ENCODE data around the gene NEU2. TPM values are rescaled to one million over a fixed set of nuclear protein-coding genes. Genes with fewer than 3 reads are reported as not detected.
"Not testable (repeated sequence)": the region's sequence is repeated elsewhere in the genome, so short reads cannot be mapped to it uniquely, and the experiment has no call there.

Gene NEU2
- total RNA-seq, 1 donor from 2014 or later: not detected

DNA sequence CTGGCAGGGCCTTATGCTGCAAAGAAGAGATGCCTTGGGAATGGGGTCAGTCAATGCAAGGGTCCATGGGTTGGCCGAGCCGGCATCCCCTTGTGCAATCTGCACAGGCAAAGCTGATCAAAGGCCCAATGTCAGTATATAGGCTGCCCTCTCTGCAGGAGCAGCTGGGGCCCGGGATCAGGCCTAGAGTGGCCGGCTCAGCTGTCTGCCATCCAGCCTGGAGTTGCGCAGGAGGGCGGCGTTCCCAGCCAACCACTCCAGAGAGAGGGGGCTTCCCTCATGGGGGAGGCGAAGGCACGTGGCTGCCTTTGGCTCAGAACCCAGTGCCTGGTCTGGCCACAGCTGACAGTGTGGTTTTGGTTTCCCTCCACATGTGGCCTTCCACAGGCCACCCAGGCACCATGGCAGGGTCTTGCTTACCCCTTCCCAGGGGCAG is 31.5 kb downstream of the NEU2 start:
- Histone ChIP-seq H3K4me3 (peak overlapping the region; percentile 65), H3K27ac (peak overlapping the region; percentile 88), H3K9me3 (no peaks in the 10 kb centered on the region), H3K27me3 (ENCODE audit: low read depth) (no peaks in the 10 kb centered on the region), H3K4me1 (peaks cover 61% of the 10 kb centered on the region), H3K36me3 (peaks cover 8% of the 10 kb centered on the region)
- ATAC-seq: no peak
- no peak for DNase-seq
- intact Hi-C loops (cut with DNase I): no loop called here
- TF ChIP-seq, protein P1, sequence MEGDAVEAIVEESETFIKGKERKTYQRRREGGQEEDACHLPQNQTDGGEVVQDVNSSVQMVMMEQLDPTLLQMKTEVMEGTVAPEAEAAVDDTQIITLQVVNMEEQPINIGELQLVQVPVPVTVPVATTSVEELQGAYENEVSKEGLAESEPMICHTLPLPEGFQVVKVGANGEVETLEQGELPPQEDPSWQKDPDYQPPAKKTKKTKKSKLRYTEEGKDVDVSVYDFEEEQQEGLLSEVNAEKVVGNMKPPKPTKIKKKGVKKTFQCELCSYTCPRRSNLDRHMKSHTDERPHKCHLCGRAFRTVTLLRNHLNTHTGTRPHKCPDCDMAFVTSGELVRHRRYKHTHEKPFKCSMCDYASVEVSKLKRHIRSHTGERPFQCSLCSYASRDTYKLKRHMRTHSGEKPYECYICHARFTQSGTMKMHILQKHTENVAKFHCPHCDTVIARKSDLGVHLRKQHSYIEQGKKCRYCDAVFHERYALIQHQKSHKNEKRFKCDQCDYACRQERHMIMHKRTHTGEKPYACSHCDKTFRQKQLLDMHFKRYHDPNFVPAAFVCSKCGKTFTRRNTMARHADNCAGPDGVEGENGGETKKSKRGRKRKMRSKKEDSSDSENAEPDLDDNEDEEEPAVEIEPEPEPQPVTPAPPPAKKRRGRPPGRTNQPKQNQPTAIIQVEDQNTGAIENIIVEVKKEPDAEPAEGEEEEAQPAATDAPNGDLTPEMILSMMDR (IDR thresholded peaks at IDR 0.05): no peak

DNA sequence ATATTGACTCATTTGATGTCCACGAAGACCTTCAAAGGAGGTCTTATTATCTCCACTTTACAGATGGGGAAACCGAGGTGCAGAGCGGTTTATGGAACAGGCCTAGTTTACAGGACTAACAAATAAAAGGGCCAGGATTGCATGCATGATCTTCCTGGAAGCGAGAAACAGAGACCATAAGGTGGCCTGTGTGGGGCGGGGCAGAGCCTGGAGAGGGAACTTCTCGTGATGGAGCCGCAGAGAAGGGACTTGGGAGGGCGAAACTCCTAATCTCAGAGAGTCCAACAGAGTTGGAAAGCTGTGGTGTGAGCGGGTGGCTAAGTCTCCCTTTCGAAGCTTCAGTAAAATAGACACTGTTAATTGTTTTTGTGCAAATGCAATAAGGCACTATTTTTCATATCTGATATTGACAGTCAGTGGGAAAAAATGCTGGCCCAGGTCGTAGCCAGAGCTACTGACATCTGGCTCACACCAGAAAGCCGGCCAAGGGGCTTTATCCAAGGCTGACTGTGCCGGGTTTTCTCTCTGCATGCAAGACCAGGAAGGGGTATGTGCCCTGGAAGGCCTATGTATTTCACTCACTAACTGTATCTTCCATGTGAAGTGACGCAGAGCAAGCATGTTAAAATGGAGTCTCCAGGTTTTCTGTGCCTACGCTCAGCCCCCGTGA is 32.2 kb downstream of the NEU2 start:
- Histone ChIP-seq H3K4me3 (no peak overlapping the region), H3K9me3 (no peaks in the 10 kb centered on the region), H3K27me3 (ENCODE audit: low read depth) (no peaks in the 10 kb centered on the region), H3K4me1 (peaks cover 56% of the 10 kb centered on the region), H3K27ac (no peak overlapping the region), H3K36me3 (peaks cover 8% of the 10 kb centered on the region)
- intact Hi-C loops (cut with DNase I): no loop called here
- ATAC-seq: no peak
- DNase-seq: no peak
- TF ChIP-seq, protein P1 (IDR thresholded peaks at IDR 0.05): no peak

DNA sequence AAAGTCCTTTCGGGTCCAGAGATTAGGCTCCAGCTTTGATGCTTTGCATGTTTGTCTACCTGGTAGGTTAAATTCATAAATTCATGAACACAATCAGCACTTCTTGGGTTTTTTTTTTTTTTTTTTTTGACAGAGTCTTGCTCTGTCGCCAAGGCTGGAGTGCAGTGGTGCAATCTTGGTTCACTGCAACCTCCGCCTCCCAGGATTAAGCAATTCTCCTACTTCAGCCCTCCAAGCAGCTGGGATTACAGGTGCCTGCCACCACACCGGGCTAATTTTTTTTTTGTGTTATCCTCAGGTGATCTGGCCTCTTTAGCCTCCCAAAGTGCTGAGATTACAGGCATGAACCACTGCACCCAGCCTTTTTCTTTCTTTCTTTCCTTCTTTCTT is 32.7 kb downstream of the NEU2 start:
- H3K27ac ChIP-seq; H3K27me3 ChIP-seq (ENCODE audit: low read depth); intact Hi-C loops (cut with DNase I); H3K4me3 ChIP-seq; H3K36me3 ChIP-seq; ATAC-seq; H3K9me3 ChIP-seq; DNase-seq: not testable (repeated sequence)
- H3K4me1 ChIP-seq: peaks cover 53% of the 10 kb centered on the region

DNA sequence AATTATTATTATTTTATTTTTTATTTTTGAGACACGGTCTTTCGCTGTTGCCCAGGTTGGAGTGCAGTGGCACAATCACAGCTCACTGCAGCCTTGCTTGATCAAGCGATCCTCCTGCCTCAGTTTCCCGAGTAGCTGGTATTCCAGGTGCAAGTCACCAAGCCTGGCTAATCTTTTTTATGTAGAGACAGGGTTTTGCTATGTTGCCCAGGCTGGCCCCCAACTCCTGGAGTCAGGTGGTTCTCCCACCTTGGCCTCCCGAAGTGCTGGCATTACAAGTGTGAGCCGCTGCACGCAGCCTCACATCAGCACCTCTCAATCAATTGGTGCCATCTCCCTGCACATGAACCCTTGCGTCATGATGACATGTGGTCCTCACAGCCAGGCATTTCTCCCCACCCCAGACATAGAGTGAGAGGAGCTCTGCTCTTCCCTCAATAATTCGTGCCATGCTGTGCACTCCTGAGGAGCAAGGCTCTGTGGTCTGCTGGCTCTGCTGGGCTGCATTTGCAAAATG is 33.5 kb downstream of the NEU2 start:
- Histone ChIP-seq H3K4me3 (no peak overlapping the region), H3K27ac (no peak overlapping the region), H3K4me1 (peaks cover 48% of the 10 kb centered on the region), H3K36me3 (peaks cover 8% of the 10 kb centered on the region), H3K9me3 (no peaks in the 10 kb centered on the region), H3K27me3 (ENCODE audit: low read depth) (no peaks in the 10 kb centered on the region)
- intact Hi-C loops (cut with DNase I): no loop called here
- TF ChIP-seq, protein P1 (IDR thresholded peaks at IDR 0.05): no peak
- no peak for ATAC-seq
- DNase-seq: no peak

DNA sequence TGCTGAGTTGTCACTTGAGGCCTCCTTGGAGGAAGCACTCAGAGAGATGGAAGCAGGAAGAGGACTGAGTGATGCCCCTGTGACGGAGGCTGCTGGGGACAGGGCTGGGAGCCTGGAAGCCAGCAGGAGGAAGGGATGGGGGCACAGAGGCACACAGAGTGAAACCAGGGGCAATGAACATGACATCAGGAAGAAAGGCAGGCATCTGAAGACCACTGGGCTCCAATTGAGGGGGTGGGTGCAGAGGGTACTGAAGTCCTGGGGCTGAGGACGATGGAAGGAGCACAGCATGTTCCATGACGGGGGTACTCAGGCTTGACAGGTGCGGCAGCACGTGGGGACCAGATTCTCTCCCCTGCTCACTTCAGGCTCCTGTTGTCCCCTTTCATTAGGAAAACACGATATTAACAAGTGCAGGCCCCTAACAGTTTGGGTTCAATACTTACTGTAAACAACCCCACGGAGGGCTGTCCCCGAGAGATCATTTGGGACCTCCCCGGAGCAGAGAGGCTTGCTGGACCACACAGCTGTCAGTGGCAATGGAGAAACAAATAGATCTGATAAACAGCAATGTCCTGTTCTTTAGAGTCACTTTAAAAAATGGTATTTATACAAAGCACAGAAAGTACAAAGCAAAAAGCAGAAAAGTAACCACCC is 36.4 kb downstream of the NEU2 start:
- H3K36me3 ChIP-seq: peaks cover 8% of the 10 kb centered on the region
- intact Hi-C loops (cut with DNase I): no loop called here
- no peak overlapping the region for H3K27ac ChIP-seq

More for the DNA sequence above, 36.4 kb downstream of the NEU2 start:
- Histone ChIP-seq H3K9me3 (no peaks in the 10 kb centered on the region), H3K27me3 (ENCODE audit: low read depth) (no peaks in the 10 kb centered on the region), H3K4me1 (peaks cover 19% of the 10 kb centered on the region), H3K4me3 (no peak overlapping the region)
- TF ChIP-seq, protein P1 (IDR thresholded peaks at IDR 0.05): no peak
- no peak for DNase-seq
- ATAC-seq: no peak
